Suprapubic skin (tissue), 4 donors: Measurements from ENCODE around the gene PHYKPL. TPM values are rescaled to one million over a fixed set of nuclear protein-coding genes. Genes with fewer than 3 reads are reported as not detected.

ENCODE experiments used
- DNase-seq, 2 donors: peaks; one replicate each; pipeline ENCODE4 v3.0.0-alpha.2; 2019; ENCODE audit warnings: low spot score in 2 of 2
- H3K27ac ChIP-seq: fragments of 200-600 bp; sonication (generic); one replicate; pipeline ENCODE4 v1.5.1; 2019
- H3K27me3 ChIP-seq: fragments of 200-600 bp; sonication (generic); one replicate; pipeline ENCODE4 v1.5.1; 2019
- H3K36me3 ChIP-seq: fragments of 200-600 bp; sonication (generic); one replicate; pipeline ENCODE4 v1.5.1; 2019
- H3K4me1 ChIP-seq: fragments of 200-600 bp; sonication (generic); one replicate; pipeline ENCODE4 v1.5.1; 2019
- H3K4me3 ChIP-seq: fragments of 200-600 bp; sonication (generic); one replicate; pipeline ENCODE4 v1.5.1; 2019; ENCODE audit warnings: mild to moderate bottlenecking
- H3K9me3 ChIP-seq: fragments of 200-600 bp; sonication (generic); one replicate; pipeline ENCODE4 v1.5.1; 2019
- CTCF ChIP-seq, 2 donors: fragments of 200-600 bp in 1 of 2; fragments of 450-650 bp in 1 of 2; sonication (generic) in 1 of 2; IDR thresholded peaks; one replicate each; pipeline ENCODE4 v1.5.1; 2016 to 2019; ENCODE audit warnings: antibody characterized with exemption in 2 of 2, mild to moderate bottlenecking in 1 of 2, moderate library complexity in 1 of 2
- EP300 ChIP-seq: sonication (generic); formaldehyde crosslinking; IDR thresholded peaks from one replicate; pipeline ENCODE4 v1.6.1; 2017; ENCODE audit warnings: antibody characterized with exemption
- POLR2A ChIP-seq, 2 donors: fragments of 450-650 bp; IDR thresholded peaks; one replicate each; pipeline ENCODE4 v1.6.1; 2017; ENCODE audit warnings: antibody characterized with exemption in 2 of 2, mild to moderate bottlenecking in 2 of 2, moderate library complexity in 2 of 2
- POLR2AphosphoS5 ChIP-seq, 3 donors: sonication (generic); formaldehyde crosslinking; IDR thresholded peaks; one replicate each; pipeline ENCODE4 v1.6.1; 2017; ENCODE audit warnings: antibody characterized with exemption in 3 of 3
- WGBS: methylation state at CpG from one replicate; pipeline ENCODE4 v1.1.5; 2018; 5-methylcytosine and 5-hydroxymethylcytosine counted together
- total RNA-seq, 4 donors: library from RNA; depleted of rRNA; stranded (reverse); fragments of >200 nt; gene quantifications; one replicate each; pipeline ENCODE4 v1.1.0, GENCODE V29; 2016

The PHYKPL gene
- total RNA-seq, 4 donors from 2014 or later = 27.1 to 50.5 (median 35.7) TPM

GRCh38 chr5:178208540-178209227, 23.9 kb downstream of the PHYKPL start:
- Histone ChIP-seq H3K27ac (no peak overlapping the region), H3K27me3 (no peaks in the 10 kb centered on the region), H3K4me1 (peaks cover 40% of the 10 kb centered on the region), H3K9me3 (no peaks in the 10 kb centered on the region), H3K4me3 (no peak overlapping the region), H3K36me3 (peaks cover 72% of the 10 kb centered on the region)
- WGBS = 82% methylated on average over 5 of the region's 5 CpGs
- TF ChIP-seq CTCF (IDR thresholded peaks at IDR 0.05) (no peak), POLR2A (IDR thresholded peaks at IDR 0.05) (no peak), EP300 (no peak), POLR2AphosphoS5 (IDR thresholded peaks at IDR 0.05) (no peak)
- peak in 1 of 2 donors; percentile 40 for DNase-seq

GRCh38 chr5:178207917-178208280, 24.7 kb downstream of the PHYKPL start:
- H3K9me3 ChIP-seq = no peaks in the 10 kb centered on the region
- H3K27ac ChIP-seq = peak overlapping the region; percentile 4
- H3K4me1 ChIP-seq = peaks cover 41% of the 10 kb centered on the region
- no peaks in the 10 kb centered on the region for H3K27me3 ChIP-seq
- no peak for TF ChIP-seq CTCF (IDR thresholded peaks at IDR 0.05)
- no peak for TF ChIP-seq POLR2AphosphoS5 (IDR thresholded peaks at IDR 0.05)
- no peak for TF ChIP-seq EP300
- no peak for TF ChIP-seq POLR2A (IDR thresholded peaks at IDR 0.05)
- H3K4me3 ChIP-seq = no peak overlapping the region
- 33% methylated on average over 1 of the region's 1 CpG for WGBS
- peak; percentile 42 to 43 for DNase-seq
- peaks cover 64% of the 10 kb centered on the region for H3K36me3 ChIP-seq

- Histone ChIP-seq H3K9me3 (no peaks in the 10 kb centered on the region), H3K36me3 (peaks cover 58% of the 10 kb centered on the region), H3K27me3 (no peaks in the 10 kb centered on the region), H3K4me3 (peak overlapping the region; percentile 88), H3K27ac (peak overlapping the region; percentile 20), H3K4me1 (peaks cover 38% of the 10 kb centered on the region)
- DNase-seq = peak; percentile 60 to 73
- TF ChIP-seq POLR2A (IDR thresholded peaks at IDR 0.05) (no peak), POLR2AphosphoS5 (IDR thresholded peaks at IDR 0.05) (no peak), EP300 (no peak)
- 71% methylated on average over 5 of the region's 5 CpGs for WGBS
These were observed 25.3 kb downstream of the PHYKPL start for GRCh38 chr5:178207183-178207916.

- DNase-seq = peak in 1 of 2 donors; percentile 41
- Histone ChIP-seq H3K27ac (peak overlapping the region; percentile 20), H3K4me3 (peak overlapping the region; percentile 88), H3K4me1 (peaks cover 43% of the 10 kb centered on the region), H3K27me3 (no peaks in the 10 kb centered on the region), H3K9me3 (no peaks in the 10 kb centered on the region), H3K36me3 (peaks cover 49% of the 10 kb centered on the region)
- no peak for TF ChIP-seq CTCF (IDR thresholded peaks at IDR 0.05)
- TF ChIP-seq POLR2AphosphoS5 (IDR thresholded peaks at IDR 0.05) = no peak
- TF ChIP-seq EP300 = no peak
- no peak for TF ChIP-seq POLR2A (IDR thresholded peaks at IDR 0.05)
- 62% methylated on average over 12 of the region's 12 CpGs for WGBS
These were observed 26.2 kb downstream of the PHYKPL start for GRCh38 chr5:178206166-178207101.

GRCh38 chr5:178205749-178206047, 26.9 kb downstream of the PHYKPL start:
- no peaks in the 10 kb centered on the region for H3K9me3 ChIP-seq
- DNase-seq = no peak
- peak overlapping the region; percentile 98 for H3K27ac ChIP-seq
- TF ChIP-seq EP300 = no peak
- TF ChIP-seq CTCF (IDR thresholded peaks at IDR 0.05) = no peak
- no peaks in the 10 kb centered on the region for H3K27me3 ChIP-seq
- H3K36me3 ChIP-seq = peaks cover 42% of the 10 kb centered on the region
- peak overlapping the region; percentile 88 for H3K4me3 ChIP-seq
- H3K4me1 ChIP-seq = peaks cover 48% of the 10 kb centered on the region
- 7% methylated on average over 5 of the region's 5 CpGs for WGBS
